Measurements from ENCODE around the gene USP30. TPM values are rescaled to one million over a fixed set of nuclear protein-coding genes. Genes with fewer than 3 reads are reported as not detected.

The USP30 gene
- total RNA-seq, 6 donors from 2014 or later = 10.0 to 18.0 (median 15.0) TPM

DNA sequence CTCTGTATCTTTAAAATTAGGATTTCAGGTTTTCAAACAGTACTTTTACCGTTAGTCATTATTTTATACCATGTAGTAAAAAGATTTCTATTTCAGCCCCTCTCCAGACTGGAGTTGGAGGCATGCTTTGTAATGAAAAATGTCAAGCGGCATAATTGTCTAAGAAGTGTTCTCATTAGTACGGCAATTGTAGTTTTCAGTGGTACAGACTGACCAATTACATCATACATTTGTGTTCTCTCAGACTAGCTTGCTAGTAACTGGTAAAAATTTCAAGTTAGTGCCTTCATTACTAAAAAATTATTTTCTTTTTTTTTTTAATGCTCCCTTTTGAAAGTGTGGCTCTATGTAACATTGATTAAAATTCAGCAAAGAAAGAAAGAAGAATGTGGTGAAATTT, 4.5 kb downstream of the USP30 start:
- ATAC-seq (ENCODE audit: low FRiP score in 2 of 2) (no peak), DNase-seq (no peak)
- no peak overlapping the region for H3K27ac ChIP-seq
- no peaks in the 10 kb centered on the region for H3K9me3 ChIP-seq
- H3K4me1 ChIP-seq = peaks cover 8 to 20% (median 15%) of the 10 kb centered on the region in 4 donors
- no peaks in the 10 kb centered on the region for H3K27me3 ChIP-seq
- no peak overlapping the region for H3K4me3 ChIP-seq
- WGBS, 2 donors = 91 to 93% methylated on average over 3 of the region's 3 CpGs
- TF ChIP-seq EP300 (IDR thresholded peaks at IDR 0.05) = no peak
- TF ChIP-seq, protein P1, sequence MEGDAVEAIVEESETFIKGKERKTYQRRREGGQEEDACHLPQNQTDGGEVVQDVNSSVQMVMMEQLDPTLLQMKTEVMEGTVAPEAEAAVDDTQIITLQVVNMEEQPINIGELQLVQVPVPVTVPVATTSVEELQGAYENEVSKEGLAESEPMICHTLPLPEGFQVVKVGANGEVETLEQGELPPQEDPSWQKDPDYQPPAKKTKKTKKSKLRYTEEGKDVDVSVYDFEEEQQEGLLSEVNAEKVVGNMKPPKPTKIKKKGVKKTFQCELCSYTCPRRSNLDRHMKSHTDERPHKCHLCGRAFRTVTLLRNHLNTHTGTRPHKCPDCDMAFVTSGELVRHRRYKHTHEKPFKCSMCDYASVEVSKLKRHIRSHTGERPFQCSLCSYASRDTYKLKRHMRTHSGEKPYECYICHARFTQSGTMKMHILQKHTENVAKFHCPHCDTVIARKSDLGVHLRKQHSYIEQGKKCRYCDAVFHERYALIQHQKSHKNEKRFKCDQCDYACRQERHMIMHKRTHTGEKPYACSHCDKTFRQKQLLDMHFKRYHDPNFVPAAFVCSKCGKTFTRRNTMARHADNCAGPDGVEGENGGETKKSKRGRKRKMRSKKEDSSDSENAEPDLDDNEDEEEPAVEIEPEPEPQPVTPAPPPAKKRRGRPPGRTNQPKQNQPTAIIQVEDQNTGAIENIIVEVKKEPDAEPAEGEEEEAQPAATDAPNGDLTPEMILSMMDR (IDR thresholded peaks at IDR 0.05) = no peak
- no peak for TF ChIP-seq POLR2AphosphoS5 (IDR thresholded peaks at IDR 0.05)
- no peak for TF ChIP-seq POLR2A (IDR thresholded peaks at IDR 0.05)
- H3K36me3 ChIP-seq = peaks cover 0 to 30% (median 12%) of the 10 kb centered on the region in 4 donors

DNA sequence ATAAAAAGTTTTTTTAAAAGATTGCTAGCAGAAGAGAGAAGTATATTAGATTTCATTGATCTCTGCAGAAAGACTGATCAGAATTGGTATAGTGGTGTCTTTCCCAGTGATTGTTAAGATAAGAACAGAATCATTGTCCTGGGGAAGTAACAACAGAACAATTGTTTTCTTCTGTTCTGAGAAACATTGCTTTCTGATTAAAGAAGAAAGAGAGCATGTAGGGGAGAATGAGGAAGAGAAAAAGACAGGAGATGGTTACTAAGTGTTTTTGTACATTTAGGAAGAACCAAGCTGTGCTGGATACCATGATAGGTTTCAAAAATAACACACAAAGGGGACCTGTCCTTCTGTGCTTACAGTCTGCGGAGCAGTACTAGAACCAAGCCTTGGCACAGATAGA, 5.0 kb downstream of the USP30 start:
- no peak for TF ChIP-seq POLR2AphosphoS5 (IDR thresholded peaks at IDR 0.05)
- TF ChIP-seq, protein P1 (IDR thresholded peaks at IDR 0.05) = no peak
- TF ChIP-seq POLR2A (IDR thresholded peaks at IDR 0.05) = no peak
- no peak for TF ChIP-seq EP300 (IDR thresholded peaks at IDR 0.05)
- Histone ChIP-seq H3K4me1 (peaks cover 4 to 16% (median 13%) of the 10 kb centered on the region in 4 donors), H3K9me3 (no peaks in the 10 kb centered on the region), H3K27me3 (no peaks in the 10 kb centered on the region), H3K4me3 (no peak overlapping the region), H3K27ac (no peak overlapping the region), H3K36me3 (peaks cover 0 to 30% (median 12%) of the 10 kb centered on the region in 4 donors)
- WGBS, 2 donors = 100% methylated on average over 1 of the region's 1 CpG
- DNase-seq = no peak
- no peak for ATAC-seq (ENCODE audit: low FRiP score in 2 of 2)

DNA sequence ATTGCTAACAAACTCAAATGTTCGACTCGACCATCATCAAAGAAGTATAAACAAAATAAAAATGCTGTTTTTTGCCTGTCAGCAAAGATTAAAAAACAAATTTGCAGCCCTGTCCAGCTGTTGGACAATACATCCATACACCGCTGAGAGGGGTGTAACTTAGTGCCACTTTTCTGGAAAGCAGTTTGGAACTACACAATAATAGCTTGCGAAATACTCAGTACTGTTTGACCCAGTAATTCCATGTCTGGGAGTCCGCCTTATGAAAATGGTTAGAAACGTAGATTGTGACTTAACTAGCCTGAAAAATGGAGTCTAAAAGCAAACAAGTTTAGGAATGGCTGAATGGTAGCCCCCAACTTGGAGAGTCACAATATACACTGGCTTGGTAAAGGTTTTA, 6.4 kb downstream of the USP30 start:
- ATAC-seq (ENCODE audit: low FRiP score in 2 of 2) (no peak), DNase-seq (no peak)
- Histone ChIP-seq H3K4me1 (peaks cover 0 to 9% (median 7%) of the 10 kb centered on the region in 4 donors), H3K27me3 (no peaks in the 10 kb centered on the region), H3K9me3 (no peaks in the 10 kb centered on the region), H3K36me3 (peaks cover 0 to 40% (median 15%) of the 10 kb centered on the region in 4 donors), H3K4me3 (no peak overlapping the region), H3K27ac (no peak overlapping the region)
- WGBS, 2 donors = 87% methylated on average over 6 of the region's 6 CpGs
- TF ChIP-seq POLR2AphosphoS5 (IDR thresholded peaks at IDR 0.05) = no peak
- TF ChIP-seq POLR2A (IDR thresholded peaks at IDR 0.05) = no peak

DNA sequence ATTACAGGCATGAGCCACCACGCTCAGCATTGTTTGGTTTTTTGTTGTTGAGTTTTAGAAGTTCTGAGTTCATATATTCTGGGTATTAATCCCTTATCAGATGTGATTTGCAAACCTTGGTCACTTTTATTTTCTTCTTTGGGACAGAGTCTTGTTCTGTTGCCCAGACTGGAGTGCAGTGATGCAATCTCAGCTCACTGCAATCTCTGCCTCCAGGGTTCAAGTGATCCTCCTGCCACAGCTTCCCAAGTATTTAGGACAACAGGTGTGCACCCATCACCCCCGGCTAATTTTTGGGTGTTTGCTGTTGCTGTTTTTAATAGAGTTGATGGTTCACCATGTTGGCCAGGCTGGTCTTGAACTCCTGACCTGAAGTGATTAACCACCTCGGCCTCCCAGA, 11.8 kb downstream of the USP30 start:
- WGBS, 2 donors = 90 to 96% methylated on average over 2 to 3 of the region's 3 CpGs
- DNase-seq (no peak), ATAC-seq (ENCODE audit: low FRiP score in 2 of 2) (no peak)
- Histone ChIP-seq H3K27me3 (no peaks in the 10 kb centered on the region), H3K36me3 (peaks cover 0 to 57% (median 23%) of the 10 kb centered on the region in 4 donors), H3K27ac (no peak overlapping the region), H3K4me3 (no peak overlapping the region), H3K4me1 (no peaks in the 10 kb centered on the region), H3K9me3 (no peaks in the 10 kb centered on the region)
- TF ChIP-seq, protein P1 (IDR thresholded peaks at IDR 0.05) = no peak
- TF ChIP-seq EP300 (IDR thresholded peaks at IDR 0.05) = no peak
- no peak for TF ChIP-seq POLR2A (IDR thresholded peaks at IDR 0.05)
- TF ChIP-seq POLR2AphosphoS5 (IDR thresholded peaks at IDR 0.05) = no peak

DNA sequence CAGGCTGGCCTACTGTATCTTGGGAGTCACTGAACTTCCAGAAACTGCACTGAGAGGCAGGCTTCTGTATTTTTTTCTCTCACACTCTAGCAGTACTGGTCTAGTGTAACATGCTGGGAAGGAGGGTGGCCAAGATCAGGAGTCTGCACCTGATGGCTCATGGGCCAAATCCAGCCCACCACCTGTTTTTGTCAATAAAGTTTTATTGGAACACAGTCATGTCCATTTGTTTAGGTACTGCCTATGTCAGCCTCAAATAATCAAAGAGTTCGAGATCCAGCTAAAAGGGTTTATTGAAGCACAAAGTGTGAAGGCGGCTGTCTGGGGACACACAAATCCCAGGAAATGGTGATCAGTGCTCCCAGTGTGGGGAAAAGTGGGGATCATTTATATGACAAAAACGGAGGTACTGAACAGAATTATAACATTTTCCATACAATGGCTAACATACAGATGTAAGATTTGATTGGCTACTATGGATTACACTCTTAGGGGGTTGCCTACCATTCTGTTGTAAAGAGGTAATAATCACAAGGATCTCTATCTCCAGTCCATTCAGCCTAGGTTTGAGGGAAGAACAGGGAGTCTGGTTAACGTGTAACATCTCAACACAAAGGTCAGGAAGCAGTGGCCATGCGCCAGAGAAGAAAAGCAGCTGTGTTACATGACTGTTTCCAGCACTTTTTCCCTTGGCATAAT, 12.9 kb downstream of the USP30 start:
- peaks cover 2 to 54% (median 29%) of the 10 kb centered on the region in 4 donors for H3K36me3 ChIP-seq
- H3K4me1 ChIP-seq = no peaks in the 10 kb centered on the region
- H3K4me3 ChIP-seq = no peak overlapping the region
- no peaks in the 10 kb centered on the region for H3K27me3 ChIP-seq
- TF ChIP-seq EP300 (IDR thresholded peaks at IDR 0.05) = no peak
- TF ChIP-seq POLR2AphosphoS5 (IDR thresholded peaks at IDR 0.05) = no peak
- TF ChIP-seq, protein P1 (IDR thresholded peaks at IDR 0.05) = no peak
- TF ChIP-seq POLR2A (IDR thresholded peaks at IDR 0.05) = no peak
- WGBS, 2 donors = 86 to 92% methylated on average over 5 of the region's 5 CpGs
- no peaks in the 10 kb centered on the region for H3K9me3 ChIP-seq
- no peak for DNase-seq
- H3K27ac ChIP-seq = no peak overlapping the region
- no peak for ATAC-seq (ENCODE audit: low FRiP score in 2 of 2)

Measured in upper lobe of left lung (tissue), 6 donors.